Astrocyte (in vitro differentiated cells and primary cell): ENCODE results near the gene UQCRC2. TPM values are rescaled to one million over a fixed set of nuclear protein-coding genes. Genes with fewer than 3 reads are reported as not detected.

Experiments
- DNase-seq: peaks from one replicate; pipeline ENCODE4 v3.0.0-alpha.2; 2010; ENCODE audit warnings: low read depth
- FAIRE-seq: peaks from 2 replicates; lab custom pipeline; 2011; peaks lifted over from hg19 to GRCh38; lab: Jason Lieb, UNC
- H2AFZ ChIP-seq: 2 replicates; pipeline ENCODE4 v1.6.0; 2012; ENCODE audit warnings: low read depth, low read length, inconsistent platforms
- H3K27ac ChIP-seq: 2 replicates; pipeline ENCODE4 v1.5.1; 2011; ENCODE audit warnings: low read depth, low read length, inconsistent platforms
- H3K27me3 ChIP-seq: 2 replicates; pipeline ENCODE4 v1.6.0; 2011; ENCODE audit warnings: low read length, inconsistent platforms; ENCODE audit not compliant: insufficient read depth
- H3K36me3 ChIP-seq: 2 replicates; pipeline ENCODE4 v1.5.1; 2011; ENCODE audit warnings: low read length, inconsistent platforms; ENCODE audit not compliant: insufficient read depth
- H3K4me1 ChIP-seq: 2 replicates; pipeline ENCODE4 v1.5.1; 2011; ENCODE audit warnings: low read length, inconsistent platforms; ENCODE audit not compliant: insufficient read depth
- H3K4me2 ChIP-seq: 2 replicates; pipeline ENCODE4 v1.6.0; 2012; ENCODE audit warnings: low read length, inconsistent platforms
- H3K4me3 ChIP-seq: 2 replicates; pipeline ENCODE4 v1.5.1; 2011; ENCODE audit warnings: low read depth, mild to moderate bottlenecking, low read length, inconsistent platforms; ENCODE audit not compliant: insufficient read depth
- H3K79me2 ChIP-seq: 2 replicates; pipeline ENCODE4 v1.6.0; 2012; ENCODE audit warnings: mild to moderate bottlenecking, low read length, inconsistent platforms; ENCODE audit not compliant: insufficient read depth
- H3K9ac ChIP-seq: 2 replicates; pipeline ENCODE4 v1.6.0; 2012; ENCODE audit warnings: mild to moderate bottlenecking, low read length, inconsistent platforms
- H3K9me3 ChIP-seq: 2 replicates; pipeline ENCODE4 v1.5.1; 2012; ENCODE audit warnings: low read depth, mild to moderate bottlenecking, low read length, inconsistent platforms; ENCODE audit not compliant: insufficient read depth
- H4K20me1 ChIP-seq: 2 replicates; pipeline ENCODE4 v1.6.0; 2012; ENCODE audit warnings: low read length, inconsistent platforms; ENCODE audit not compliant: insufficient read depth
- H3K27ac Mint-ChIP-seq: one replicate; pipeline ENCODE4 v1.8.0; 2021; ENCODE audit warnings: mild to moderate bottlenecking, mixed read lengths; ENCODE audit not compliant: unreplicated experiment
- H3K27me3 Mint-ChIP-seq: one replicate; pipeline ENCODE4 v1.8.0; 2021; ENCODE audit warnings: low read depth, mixed read lengths; ENCODE audit not compliant: unreplicated experiment
- H3K36me3 Mint-ChIP-seq: one replicate; pipeline ENCODE4 v1.8.0; 2021; ENCODE audit warnings: low read depth, mixed read lengths; ENCODE audit not compliant: unreplicated experiment
- H3K4me1 Mint-ChIP-seq: one replicate; pipeline ENCODE4 v1.8.0; 2021; ENCODE audit warnings: low read depth, mixed read lengths; ENCODE audit not compliant: unreplicated experiment
- H3K4me3 Mint-ChIP-seq: one replicate; pipeline ENCODE4 v1.8.0; 2021; ENCODE audit warnings: mild to moderate bottlenecking, moderate library complexity, mixed read lengths; ENCODE audit not compliant: unreplicated experiment
- H3K9me3 Mint-ChIP-seq: one replicate; pipeline ENCODE4 v1.8.0; 2021; ENCODE audit warnings: mild to moderate bottlenecking, mixed read lengths; ENCODE audit not compliant: unreplicated experiment
- CTCF ChIP-seq: IDR thresholded peaks from 2 replicates; pipeline ENCODE4 v1.5.1; 2011; ENCODE audit warnings: low read depth, mild to moderate bottlenecking, inconsistent platforms, low read length, moderate library complexity; ENCODE audit not compliant: insufficient read depth
- EZH2 ChIP-seq: IDR thresholded peaks from 2 replicates; pipeline ENCODE4 v1.6.1; 2012; ENCODE audit warnings: mild to moderate bottlenecking, low read length, inconsistent platforms; ENCODE audit not compliant: insufficient read depth
- total RNA-seq: library from RNA; stranded (reverse); gene quantifications from 2 replicates; pipeline ENCODE4 v1.2.1, GENCODE V29; 2021

The UQCRC2 gene
- total RNA-seq, 1 donor from 2014 or later, result 169 TPM

DNA sequence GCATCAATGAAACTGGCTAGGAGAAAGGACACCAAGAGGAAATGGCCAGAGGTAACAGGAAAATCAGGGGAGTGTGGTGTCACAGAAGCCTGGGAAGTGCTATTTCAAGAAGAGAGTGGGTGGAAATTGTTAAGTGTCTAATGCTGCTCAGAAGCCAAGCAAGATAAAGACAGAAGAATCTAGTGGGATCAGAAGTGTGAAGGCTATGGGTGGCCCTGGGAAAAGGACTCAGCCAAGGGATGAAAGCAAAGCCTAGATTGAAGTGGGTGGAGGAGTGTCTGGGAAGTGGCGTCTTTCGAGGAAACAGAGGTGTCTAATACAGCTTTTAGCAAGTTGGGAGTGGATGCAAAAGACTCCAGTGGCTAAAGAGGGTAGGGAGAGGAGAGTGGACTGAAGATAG is 34.3 kb downstream of the UQCRC2 start:
- Histone ChIP-seq H3K9ac (no peak overlapping the region), H4K20me1 (peaks cover 4% of the 10 kb centered on the region), H3K36me3 (peaks cover 20% of the 10 kb centered on the region), H3K79me2 (no peaks in the 10 kb centered on the region), H3K4me1 (no peaks in the 10 kb centered on the region), H3K27me3 (no peaks in the 10 kb centered on the region), H2AFZ (no peak overlapping the region), H3K9me3 (no peaks in the 10 kb centered on the region), H3K27ac (no peak overlapping the region), H3K4me2 (no peak overlapping the region), H3K4me3 (no peak overlapping the region)
- Mint-ChIP-seq H3K9me3 (no peaks in the 10 kb centered on the region), H3K27me3 (no peaks in the 10 kb centered on the region), H3K27ac (no peak overlapping the region), H3K4me3 (no peak overlapping the region), H3K4me1 (peaks cover 5% of the 10 kb centered on the region), H3K36me3 (peaks cover 8% of the 10 kb centered on the region)
- TF ChIP-seq EZH2 (no peak), CTCF (no peak)
- FAIRE-seq (no peak), DNase-seq (no peak)

- DNase-seq (no peak), FAIRE-seq (no peak)
- no peaks in the 10 kb centered on the region for H3K9me3 ChIP-seq
- no peaks in the 10 kb centered on the region for H3K27me3 ChIP-seq
- Mint-ChIP-seq H3K4me3 (no peak overlapping the region), H3K27ac (no peak overlapping the region), H3K27me3 (no peaks in the 10 kb centered on the region), H3K36me3 (peaks cover 6% of the 10 kb centered on the region), H3K9me3 (no peaks in the 10 kb centered on the region), H3K4me1 (peaks cover 5% of the 10 kb centered on the region)
- H3K27ac ChIP-seq, result no peak overlapping the region
- H4K20me1 ChIP-seq, result peaks cover 4% of the 10 kb centered on the region
- H3K4me3 ChIP-seq, result no peak overlapping the region
- H3K4me1 ChIP-seq, result no peaks in the 10 kb centered on the region
- no peak overlapping the region for H3K9ac ChIP-seq
- H3K36me3 ChIP-seq, result peaks cover 6% of the 10 kb centered on the region
- no peak overlapping the region for H2AFZ ChIP-seq
- no peaks in the 10 kb centered on the region for H3K79me2 ChIP-seq
- no peak overlapping the region for H3K4me2 ChIP-seq
- no peak for TF ChIP-seq CTCF
- TF ChIP-seq EZH2, result no peak
Observed at GRCh38 chr16:21989133-21989532, 36.0 kb downstream of the UQCRC2 start.

DNA sequence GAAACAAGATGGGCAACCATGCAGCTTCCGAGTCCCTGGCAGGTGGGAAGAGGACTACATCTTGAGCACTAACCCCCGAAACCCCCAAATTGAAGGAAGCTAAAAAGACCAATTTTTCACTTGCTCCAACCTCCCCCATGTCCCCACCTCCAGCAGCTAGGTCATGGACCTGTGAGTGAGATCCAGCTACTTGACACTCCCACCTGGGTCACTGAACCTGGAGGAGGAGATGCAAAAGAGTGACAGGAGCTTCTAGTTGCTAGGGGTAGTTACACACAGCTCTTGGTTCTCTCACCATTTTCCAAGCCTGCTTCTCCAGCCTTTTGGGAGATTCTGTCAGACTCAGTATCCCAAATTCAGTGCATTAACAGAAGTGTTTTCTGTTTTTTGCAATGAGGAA is 36.6 kb downstream of the UQCRC2 start:
- H3K36me3 ChIP-seq, result peaks cover 4% of the 10 kb centered on the region
- FAIRE-seq (no peak), DNase-seq (no peak)
- peaks cover 4% of the 10 kb centered on the region for H4K20me1 ChIP-seq
- Mint-ChIP-seq H3K36me3 (peaks cover 4% of the 10 kb centered on the region), H3K27ac (no peak overlapping the region), H3K4me1 (peaks cover 5% of the 10 kb centered on the region), H3K9me3 (no peaks in the 10 kb centered on the region), H3K27me3 (no peaks in the 10 kb centered on the region), H3K4me3 (no peak overlapping the region)
- H3K4me1 ChIP-seq, result no peaks in the 10 kb centered on the region
- H3K4me2 ChIP-seq, result no peak overlapping the region
- H3K27ac ChIP-seq, result no peak overlapping the region
- no peak for TF ChIP-seq EZH2
- no peak overlapping the region for H3K4me3 ChIP-seq
- no peaks in the 10 kb centered on the region for H3K79me2 ChIP-seq
- no peak overlapping the region for H3K9ac ChIP-seq
- no peaks in the 10 kb centered on the region for H3K27me3 ChIP-seq
- no peaks in the 10 kb centered on the region for H3K9me3 ChIP-seq
- no peak overlapping the region for H2AFZ ChIP-seq
